HG03354 (cell line): ENCODE measurements around the gene HCAR1.
"Not testable (repeated sequence)": the region's sequence is repeated elsewhere in the genome, so short reads cannot be mapped to it uniquely, and the experiment has no call there.

Source experiments
- ATAC-seq: cut with Tn5 transposase; IDR thresholded peaks from one replicate; pipeline ENCODE4 v1.9.1; 2021; ENCODE audit warnings: mild to moderate bottlenecking; ENCODE audit not compliant: unreplicated experiment, poor library complexity, severe bottlenecking

The HCAR1 gene

GRCh38 chr12:122676781-122677180 is 53.9 kb downstream of the HCAR1 start:
- ATAC-seq, result not testable (repeated sequence)
